Hepatic stellate cell (primary cell): ENCODE measurements around the gene RABEP2.
"Not testable (repeated sequence)": the region's sequence is repeated elsewhere in the genome, so short reads cannot be mapped to it uniquely, and the experiment has no call there.

Source experiments
- DNase-seq: peaks from one replicate; pipeline ENCODE4 v3.0.0; 2011; ENCODE audit warnings: low spot score

Gene RABEP2

GRCh38 chr16:28903344-28904042 lies 21.5 kb downstream of the RABEP2 start:
- no peak for DNase-seq

DNA sequence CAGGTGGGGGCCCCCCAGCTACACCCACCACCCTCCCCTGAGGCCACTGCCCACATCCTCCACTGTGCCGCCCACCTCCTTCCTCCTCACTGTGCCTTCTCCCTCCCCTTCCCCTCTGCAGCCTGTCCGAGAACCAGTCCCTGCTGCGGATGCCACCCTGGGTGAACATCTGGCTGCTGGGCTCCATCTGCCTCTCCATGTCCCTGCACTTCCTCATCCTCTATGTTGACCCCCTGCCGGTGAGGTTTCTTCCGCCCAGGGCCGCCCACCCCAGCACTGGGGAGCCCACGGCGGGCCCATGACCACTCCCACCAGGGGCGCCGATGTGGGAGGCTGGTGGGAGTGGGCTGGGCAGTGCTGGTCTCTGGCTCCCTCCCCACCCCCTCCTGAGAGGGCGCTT lies 22.1 kb downstream of the RABEP2 start:
- no peak for DNase-seq

DNA sequence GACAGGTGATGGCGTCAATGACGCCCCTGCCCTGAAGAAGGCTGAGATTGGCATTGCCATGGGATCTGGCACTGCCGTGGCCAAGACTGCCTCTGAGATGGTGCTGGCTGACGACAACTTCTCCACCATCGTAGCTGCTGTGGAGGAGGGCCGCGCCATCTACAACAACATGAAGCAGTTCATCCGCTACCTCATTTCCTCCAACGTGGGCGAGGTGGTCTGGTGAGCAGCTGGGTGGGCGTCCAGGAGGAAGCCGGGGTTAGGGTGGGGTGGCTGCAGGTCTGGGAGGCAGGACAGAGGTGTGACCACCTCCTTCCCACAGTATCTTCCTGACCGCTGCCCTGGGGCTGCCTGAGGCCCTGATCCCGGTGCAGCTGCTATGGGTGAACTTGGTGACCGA lies 23.2 kb downstream of the RABEP2 start:
- no peak for DNase-seq

DNA sequence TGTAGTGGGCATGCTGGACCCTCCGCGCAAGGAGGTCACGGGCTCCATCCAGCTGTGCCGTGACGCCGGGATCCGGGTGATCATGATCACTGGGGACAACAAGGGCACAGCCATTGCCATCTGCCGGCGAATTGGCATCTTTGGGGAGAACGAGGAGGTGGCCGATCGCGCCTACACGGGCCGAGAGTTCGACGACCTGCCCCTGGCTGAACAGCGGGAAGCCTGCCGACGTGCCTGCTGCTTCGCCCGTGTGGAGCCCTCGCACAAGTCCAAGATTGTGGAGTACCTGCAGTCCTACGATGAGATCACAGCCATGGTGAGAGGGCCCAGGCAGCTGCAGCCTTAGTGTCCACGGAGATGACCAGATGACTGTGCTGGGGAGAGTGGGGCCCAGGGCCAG lies 24.4 kb downstream of the RABEP2 start:
- no peak for DNase-seq

GRCh38 chr16:28899882-28900590 lies 25.0 kb downstream of the RABEP2 start:
- DNase-seq: no peak

- DNase-seq: no peak
Observed at GRCh38 chr16:28898942-28899341, 26.1 kb downstream of the RABEP2 start.

GRCh38 chr16:28898266-28898665 lies 26.8 kb downstream of the RABEP2 start:
- DNase-seq: no peak

DNA sequence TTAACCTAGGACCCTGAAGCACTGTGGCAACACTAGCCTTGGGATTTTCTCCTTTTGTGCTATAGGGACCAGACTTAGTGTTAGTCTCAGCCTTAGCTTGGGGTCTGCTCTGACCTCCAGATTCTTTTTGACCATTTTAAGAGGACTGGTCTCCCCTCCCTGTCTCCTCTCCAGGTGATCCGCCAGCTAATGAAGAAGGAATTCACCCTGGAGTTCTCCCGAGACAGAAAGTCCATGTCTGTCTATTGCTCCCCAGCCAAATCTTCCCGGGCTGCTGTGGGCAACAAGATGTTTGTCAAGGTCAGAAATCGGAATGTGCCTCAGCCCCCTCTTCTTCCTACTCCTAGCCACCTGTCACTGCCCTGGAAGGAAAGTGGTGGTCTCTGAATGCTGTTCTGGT lies 27.2 kb downstream of the RABEP2 start:
- DNase-seq: no peak

GRCh38 chr16:28895609-28896008 lies 29.4 kb downstream of the RABEP2 start:
- no peak for DNase-seq

DNA sequence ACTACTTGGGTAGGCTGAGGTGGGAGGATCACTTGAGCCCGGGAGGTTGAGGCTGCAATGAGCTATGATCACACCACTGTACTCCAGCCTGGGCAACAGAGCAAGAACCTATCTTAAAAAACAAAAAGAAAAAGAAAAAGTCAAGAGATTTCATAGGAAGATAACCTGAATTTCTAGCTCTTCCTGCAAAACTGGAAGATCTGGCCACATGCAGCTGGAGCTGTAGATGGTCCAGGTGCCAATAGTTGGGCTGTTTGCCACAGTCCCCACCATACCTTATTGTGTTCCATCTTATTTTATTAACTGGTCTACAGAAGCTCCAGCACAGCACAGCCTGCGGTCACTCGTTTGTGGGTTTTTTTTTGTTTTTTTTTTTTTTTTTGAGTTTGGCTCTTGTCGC lies 31.7 kb downstream of the RABEP2 start:
- DNase-seq: no peak

- no peak for DNase-seq
Observed at GRCh38 chr16:28891964-28892890, 32.8 kb downstream of the RABEP2 start.

DNA sequence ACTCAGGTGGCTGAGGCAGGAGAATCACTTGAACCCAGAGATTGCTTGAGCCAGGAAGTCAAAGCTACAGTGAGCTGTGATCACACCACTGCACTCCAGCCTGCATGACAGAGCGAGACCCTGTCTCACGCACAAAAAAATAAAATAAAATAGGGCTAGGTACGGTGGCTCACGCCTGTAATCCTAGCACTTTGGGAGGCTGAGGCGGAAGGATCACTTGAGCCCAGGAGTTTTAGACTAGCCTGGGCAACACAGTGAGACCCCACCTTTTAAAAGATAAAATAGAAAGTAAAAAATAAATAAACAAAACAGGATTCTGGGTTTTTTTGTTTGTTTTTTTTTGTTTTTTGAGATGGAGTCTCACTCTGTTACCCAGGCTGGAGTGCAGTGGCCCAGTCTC lies 34.7 kb downstream of the RABEP2 start:
- not testable (repeated sequence) for DNase-seq

DNA sequence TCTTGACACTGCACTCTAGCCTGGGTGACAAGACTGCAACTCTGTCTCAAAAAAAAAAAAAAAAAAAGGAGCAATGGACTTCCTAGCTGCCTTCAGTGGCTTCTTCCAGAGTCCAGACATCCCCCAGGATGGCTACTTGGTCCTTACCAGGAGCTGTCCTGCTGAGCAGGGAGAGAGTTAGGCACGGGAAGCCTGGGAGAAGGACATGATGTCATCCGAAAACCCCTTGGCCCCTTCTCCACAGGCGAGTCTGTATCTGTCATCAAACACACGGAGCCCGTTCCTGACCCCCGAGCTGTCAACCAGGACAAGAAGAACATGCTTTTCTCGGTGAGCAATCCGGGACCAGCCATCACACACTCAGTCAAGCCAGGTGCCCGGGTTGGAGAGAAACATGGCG lies 38.1 kb downstream of the RABEP2 start:
- DNase-seq: no peak

DNA sequence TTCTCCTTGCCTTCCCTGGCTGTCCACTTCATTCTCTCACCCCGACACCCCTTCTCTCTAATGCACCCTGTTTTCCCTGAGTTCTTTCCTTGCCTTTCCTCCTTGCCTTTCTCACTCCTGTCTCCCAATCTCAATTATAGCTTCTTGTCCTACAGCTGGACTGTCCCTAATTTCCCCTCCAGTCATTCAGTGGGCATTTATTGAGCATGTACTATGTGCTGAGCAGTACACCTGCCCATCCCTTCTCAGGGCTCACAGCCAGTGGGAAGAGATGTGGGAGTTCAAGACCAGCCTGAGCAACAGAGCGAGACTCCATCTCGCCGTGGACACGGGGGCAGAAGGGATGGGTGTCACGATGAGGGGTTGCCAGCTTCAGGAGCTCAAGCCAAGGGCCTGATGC lies 41.0 kb downstream of the RABEP2 start:
- no peak for DNase-seq

DNA sequence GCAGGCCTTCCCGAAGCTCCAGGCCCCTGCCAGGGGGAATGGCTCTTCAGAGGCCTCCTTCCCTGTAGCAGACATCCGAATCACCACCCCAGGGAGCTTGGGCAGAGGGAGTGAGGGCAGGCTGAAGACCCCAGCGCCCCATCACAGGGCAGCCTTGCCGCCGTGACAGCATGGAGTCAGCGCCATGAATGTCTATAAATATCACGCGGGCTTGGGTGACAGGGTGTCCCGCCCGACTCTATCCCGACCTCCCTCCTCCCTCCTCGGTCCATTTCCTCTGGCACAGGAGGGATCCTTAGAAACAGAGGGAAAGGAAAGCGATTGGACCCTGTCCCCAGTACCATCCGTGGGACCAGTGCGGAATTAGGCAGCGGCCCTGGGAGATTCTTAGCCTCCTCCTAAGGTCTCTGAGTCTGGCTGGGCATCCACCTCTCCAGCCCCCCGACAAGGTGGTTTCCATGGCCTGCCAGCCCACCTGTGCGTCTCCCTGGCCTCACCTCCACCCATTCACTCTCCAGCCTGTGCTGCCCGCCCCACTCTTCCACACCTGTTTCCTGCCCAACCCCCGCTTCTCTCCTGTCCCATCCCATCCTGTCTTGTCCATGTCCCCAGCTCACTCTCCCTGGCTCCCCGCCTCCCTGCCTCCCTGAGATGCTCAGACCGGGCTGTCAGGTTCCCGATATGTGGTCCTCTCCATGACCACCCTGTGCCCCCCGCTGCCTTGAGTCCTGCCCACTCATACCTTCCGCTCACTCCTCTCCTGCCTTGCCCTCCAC lies 41.6 kb downstream of the RABEP2 start:
- DNase-seq: no peak

GRCh38 chr16:28882551-28883160 lies 42.4 kb downstream of the RABEP2 start:
- DNase-seq: no peak

DNA sequence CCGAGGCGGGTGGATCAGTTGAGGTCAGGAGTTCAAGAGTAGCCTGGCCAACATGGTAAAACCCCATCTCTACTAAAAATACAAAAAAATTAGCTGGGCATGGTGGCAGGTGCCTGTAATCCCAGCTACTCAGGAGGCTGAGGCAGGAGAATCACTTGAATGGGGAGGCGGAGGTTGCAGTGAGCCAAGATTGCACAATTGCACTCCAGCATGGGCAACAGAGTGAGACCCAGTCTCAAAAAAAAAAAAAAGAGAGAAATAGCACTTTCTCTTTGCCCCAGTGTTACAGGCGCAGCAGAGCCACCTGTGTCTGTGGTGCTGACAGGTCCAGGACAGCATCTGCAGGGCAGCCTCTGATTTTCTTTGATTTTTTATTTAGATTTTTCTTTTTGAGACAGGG lies 43.5 kb downstream of the RABEP2 start:
- DNase-seq: not testable (repeated sequence)

DNA sequence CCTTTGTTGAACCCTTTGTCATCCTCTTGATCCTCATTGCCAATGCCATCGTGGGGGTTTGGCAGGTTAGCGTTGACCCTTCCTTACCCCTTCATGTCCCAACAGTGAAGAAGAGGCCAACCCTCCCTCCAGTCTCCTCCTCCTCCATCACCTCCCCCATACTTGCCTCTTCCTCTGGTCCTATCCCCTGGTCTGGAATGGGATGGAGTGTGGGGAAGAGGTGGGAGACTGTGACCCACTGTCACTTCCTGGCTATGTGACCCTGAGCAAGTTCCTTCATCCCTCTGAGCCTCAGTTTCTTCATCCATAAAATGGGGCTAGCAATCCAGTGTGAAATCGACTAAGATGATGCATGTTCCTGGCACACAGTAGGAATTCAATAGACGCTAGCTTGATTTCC lies 44.1 kb downstream of the RABEP2 start:
- no peak for DNase-seq

DNA sequence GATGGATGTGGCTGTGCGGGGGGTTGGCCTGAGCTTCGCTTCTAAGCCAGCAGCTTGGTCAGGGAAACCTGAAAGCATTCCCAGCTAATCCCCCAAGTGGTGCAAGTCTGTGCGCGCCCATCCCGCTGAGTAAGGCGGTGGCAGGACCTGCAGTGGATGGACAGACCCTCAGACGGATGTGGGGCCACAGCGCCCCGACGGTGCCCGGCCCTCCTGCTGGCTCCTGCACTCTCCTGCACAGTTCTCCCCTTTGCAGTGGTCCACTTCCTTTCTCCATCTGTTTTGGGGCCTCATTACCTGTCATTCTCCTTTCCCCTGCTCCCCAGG lies 44.5 kb downstream of the RABEP2 start:
- no peak for DNase-seq

- peak; percentile 100 for DNase-seq
Observed at GRCh38 chr16:28879841-28880588, 45.0 kb downstream of the RABEP2 start.

DNA sequence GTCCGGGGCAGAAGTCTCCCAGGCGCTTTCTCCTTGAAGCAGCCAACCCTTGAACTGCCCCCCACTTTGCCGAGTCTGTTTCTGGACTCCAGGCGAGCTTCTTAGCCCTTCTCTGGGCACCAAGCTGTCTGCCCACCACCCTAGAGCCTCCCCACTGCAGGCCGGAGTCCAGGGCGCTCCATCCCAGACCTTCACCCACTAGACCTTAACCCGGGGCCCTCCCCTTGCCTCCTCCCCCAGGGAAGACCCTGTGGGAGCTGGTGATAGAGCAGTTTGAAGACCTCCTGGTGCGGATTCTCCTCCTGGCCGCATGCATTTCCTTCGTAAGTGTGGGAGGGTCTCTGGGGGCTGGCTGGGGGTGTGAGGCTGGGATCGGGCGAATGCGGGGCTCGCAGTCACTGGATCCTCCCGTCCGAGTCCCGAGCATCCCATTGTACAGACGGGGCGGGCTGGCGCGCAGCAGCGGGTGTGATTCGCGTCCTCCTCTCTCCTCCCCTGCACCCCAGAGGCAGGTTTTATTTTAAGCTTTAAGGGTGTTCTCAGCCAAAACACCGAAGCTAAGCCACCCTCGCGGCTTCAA lies 45.7 kb downstream of the RABEP2 start:
- no peak for DNase-seq
